Stimulated activated memory B cell treated with anti-CD40 and anti-IgM and Interleukin-4, amounts not matched to agents 10 μg/mL and 1 μg/mL and 100 μg/mL, for 72 hours (primary cell): ENCODE measurements around the gene ST8SIA5.

Experiments
- ATAC-seq: fragments of 150-1000 bp; cut with Tn5 transposase; 2 replicates; pipeline ENCODE4 v1.10.0; 2021
- H3K27ac Mint-ChIP-seq: one replicate; pipeline ENCODE4 v1.8.0; 2022; ENCODE audit warnings: mild to moderate bottlenecking, mixed read lengths
- H3K27me3 Mint-ChIP-seq: one replicate; pipeline ENCODE4 v1.8.0; 2022; ENCODE audit warnings: mixed read lengths
- H3K36me3 Mint-ChIP-seq: one replicate; pipeline ENCODE4 v1.8.0; 2022; ENCODE audit warnings: mixed read lengths
- H3K4me1 Mint-ChIP-seq: one replicate; pipeline ENCODE4 v1.8.0; 2022; ENCODE audit warnings: mixed read lengths
- H3K4me3 Mint-ChIP-seq: one replicate; pipeline ENCODE4 v1.8.0; 2022; ENCODE audit warnings: mild to moderate bottlenecking, moderate library complexity, mixed read lengths
- H3K9me3 Mint-ChIP-seq: one replicate; pipeline ENCODE4 v1.8.0; 2022; ENCODE audit warnings: mixed read lengths

The ST8SIA5 gene

DNA sequence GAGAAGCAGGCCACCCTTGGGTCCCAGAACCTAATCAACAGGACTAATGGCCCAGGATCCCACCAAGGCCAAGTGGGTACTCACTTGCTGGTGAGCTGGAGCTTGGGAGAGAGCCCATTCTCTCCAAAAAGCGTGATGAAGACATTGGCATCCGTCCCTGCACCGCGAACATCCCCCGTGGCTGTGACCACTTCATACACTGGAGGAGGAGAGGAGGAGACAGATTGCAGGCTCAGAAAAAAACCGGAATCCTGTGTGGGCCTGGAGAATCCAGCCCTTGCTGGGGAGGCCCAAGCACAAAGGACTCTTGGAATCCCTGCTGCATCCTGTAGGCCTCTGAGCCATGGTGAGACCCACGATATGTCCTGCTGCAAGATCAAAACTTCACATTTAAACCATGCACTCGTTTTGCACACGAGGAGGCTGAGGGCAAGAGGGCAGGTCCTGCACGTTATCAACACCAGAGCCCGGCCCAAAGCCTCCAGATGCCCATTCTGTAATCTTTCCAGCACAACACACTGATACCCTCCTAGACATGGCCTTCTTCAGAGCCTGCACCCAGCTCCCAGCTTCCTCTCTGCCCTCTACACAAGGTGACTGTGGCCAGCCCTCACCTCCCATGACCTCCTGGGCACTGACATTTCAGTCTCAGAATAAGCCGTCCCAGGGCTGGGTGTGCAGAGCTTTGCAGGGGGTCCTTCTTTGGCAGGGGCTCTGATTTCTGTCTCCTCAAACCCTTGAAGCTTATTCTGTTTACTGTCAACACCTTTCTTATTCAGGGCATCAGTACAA, 107.6 kb downstream of the ST8SIA5 start:
- H3K27ac Mint-ChIP-seq: no peak overlapping the region
- H3K27me3 Mint-ChIP-seq: peaks cover 15% of the 10 kb centered on the region
- no peaks in the 10 kb centered on the region for H3K36me3 Mint-ChIP-seq
- ATAC-seq: no peak
- H3K4me1 Mint-ChIP-seq: no peaks in the 10 kb centered on the region
- H3K9me3 Mint-ChIP-seq: no peaks in the 10 kb centered on the region
- no peak overlapping the region for H3K4me3 Mint-ChIP-seq

DNA sequence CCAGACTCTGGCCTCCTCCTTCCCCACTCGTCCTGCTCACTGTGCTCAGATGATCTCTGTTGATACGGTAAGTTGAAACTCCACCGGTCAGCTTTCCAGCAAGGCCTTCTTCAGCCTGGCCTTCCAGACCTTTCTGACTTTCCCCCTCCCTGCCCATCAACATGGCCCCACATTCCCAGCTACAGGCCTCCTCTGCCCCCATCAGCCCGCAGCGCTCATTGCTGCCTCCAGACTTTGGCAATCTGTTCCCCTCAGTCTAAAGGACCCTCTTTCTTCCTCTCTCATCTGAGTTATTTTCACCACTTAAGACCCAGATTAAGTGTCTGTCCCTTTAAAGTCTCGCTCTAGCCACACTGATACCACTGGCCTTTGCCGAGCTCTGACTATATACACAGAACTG, 110.4 kb downstream of the ST8SIA5 start:
- Mint-ChIP-seq H3K9me3 (no peaks in the 10 kb centered on the region), H3K4me1 (no peaks in the 10 kb centered on the region), H3K4me3 (no peak overlapping the region), H3K27ac (no peak overlapping the region), H3K27me3 (peaks cover 15% of the 10 kb centered on the region), H3K36me3 (no peaks in the 10 kb centered on the region)
- ATAC-seq: peak; percentile 7

DNA sequence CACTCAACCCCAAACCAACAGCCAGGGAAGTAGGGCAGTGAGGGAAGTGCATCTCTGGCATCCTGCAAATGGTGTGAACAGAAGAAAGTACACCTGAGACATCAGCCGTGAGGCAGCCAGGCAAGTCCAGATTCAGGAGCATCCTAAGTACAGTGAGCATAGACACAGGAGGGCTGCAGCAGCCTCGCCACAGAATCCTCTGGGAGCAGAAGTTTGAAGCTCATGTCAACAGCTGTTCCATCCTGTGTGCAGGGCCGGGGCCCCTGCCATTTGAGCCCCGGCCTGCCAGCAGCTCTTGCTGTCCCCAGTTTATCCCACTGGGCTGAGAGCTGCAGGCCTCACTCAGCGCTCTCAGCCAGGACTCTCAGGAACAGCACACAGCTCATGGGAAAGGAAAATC, 114.3 kb downstream of the ST8SIA5 start:
- Mint-ChIP-seq H3K4me3 (no peak overlapping the region), H3K4me1 (no peaks in the 10 kb centered on the region), H3K9me3 (no peaks in the 10 kb centered on the region), H3K27ac (no peak overlapping the region), H3K27me3 (peaks cover 13% of the 10 kb centered on the region), H3K36me3 (no peaks in the 10 kb centered on the region)
- ATAC-seq: no peak

DNA sequence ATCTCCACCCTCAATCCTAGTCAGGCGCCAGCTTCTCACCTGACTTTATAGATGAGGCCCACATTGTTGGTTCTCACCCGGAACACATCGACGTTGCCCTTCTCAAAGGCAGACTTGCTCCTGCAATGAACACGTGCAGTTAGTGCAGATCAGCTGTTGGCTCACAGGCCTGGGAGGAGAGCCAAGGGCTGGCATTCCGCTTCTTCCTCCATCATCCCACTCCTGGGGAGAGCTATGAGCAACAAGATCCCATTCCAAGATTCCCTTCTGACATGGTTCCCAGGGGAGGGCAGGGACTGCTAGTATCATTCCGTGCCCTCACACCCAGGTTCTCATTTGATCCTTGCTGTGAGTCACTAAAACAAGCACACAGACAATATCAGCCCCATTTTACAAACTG, 114.9 kb downstream of the ST8SIA5 start:
- Mint-ChIP-seq H3K4me3 (no peak overlapping the region), H3K27ac (no peak overlapping the region), H3K36me3 (no peaks in the 10 kb centered on the region), H3K9me3 (no peaks in the 10 kb centered on the region), H3K27me3 (peaks cover 7% of the 10 kb centered on the region), H3K4me1 (no peaks in the 10 kb centered on the region)
- no peak for ATAC-seq

DNA sequence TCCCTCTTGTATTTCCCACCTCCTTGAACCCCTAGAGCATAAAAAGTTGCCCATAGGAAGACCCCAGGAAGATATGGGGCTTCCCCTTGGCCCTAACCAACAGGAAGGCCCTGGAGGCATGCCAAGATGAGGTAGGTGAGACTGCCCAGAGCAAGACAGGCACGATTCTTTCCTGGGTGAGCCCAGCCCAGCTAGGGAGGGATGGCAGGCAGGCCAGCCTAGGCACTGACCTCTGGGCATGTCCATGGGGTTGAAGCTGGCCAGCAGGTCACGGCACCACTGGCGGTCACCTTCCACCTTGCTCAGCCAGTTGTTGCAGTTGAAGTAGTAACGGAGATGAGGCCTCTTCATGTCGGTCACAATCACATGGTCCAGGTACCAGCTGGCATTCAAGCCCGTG, 117.5 kb downstream of the ST8SIA5 start:
- no peak for ATAC-seq
- Mint-ChIP-seq H3K27ac (no peak overlapping the region), H3K4me3 (no peak overlapping the region)

DNA sequence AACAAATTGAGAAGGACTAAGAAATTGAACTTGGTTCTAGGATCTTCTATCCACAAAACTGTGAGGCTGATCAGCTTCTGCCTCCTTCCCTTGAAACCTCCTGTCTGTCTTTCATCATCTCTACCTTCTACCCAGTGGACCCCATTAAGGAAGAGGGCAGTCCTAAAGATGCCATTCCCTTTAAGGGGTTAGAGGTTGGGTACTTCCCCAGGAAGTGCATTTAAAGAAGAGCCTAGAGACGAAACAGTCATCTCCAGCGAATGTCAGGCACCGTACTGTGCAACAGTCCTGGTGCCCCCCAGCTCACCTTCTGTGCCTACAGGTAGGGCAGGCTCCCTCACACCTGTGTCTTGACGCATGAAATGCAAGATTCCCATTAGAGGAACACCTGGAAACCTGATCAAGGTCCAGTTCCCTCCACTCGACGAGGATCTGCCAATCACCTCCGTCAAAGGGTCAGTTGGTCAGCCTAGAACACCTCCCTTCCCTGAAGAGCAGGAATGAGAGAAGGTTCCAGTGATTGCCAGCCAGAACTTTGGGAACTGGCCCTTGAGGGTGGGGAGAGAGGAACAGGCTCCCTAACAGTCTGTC, 120.7 kb downstream of the ST8SIA5 start:
- H3K27ac Mint-ChIP-seq: no peak overlapping the region
- no peaks in the 10 kb centered on the region for H3K4me1 Mint-ChIP-seq
- H3K9me3 Mint-ChIP-seq: peaks cover 7% of the 10 kb centered on the region
- no peak for ATAC-seq
- no peaks in the 10 kb centered on the region for H3K27me3 Mint-ChIP-seq
- H3K36me3 Mint-ChIP-seq: no peaks in the 10 kb centered on the region
- no peak overlapping the region for H3K4me3 Mint-ChIP-seq

More for the DNA sequence above, 117.5 kb downstream of the ST8SIA5 start:
- Mint-ChIP-seq H3K9me3 (peaks cover 3% of the 10 kb centered on the region), H3K4me1 (no peaks in the 10 kb centered on the region), H3K36me3 (no peaks in the 10 kb centered on the region), H3K27me3 (no peaks in the 10 kb centered on the region)

DNA sequence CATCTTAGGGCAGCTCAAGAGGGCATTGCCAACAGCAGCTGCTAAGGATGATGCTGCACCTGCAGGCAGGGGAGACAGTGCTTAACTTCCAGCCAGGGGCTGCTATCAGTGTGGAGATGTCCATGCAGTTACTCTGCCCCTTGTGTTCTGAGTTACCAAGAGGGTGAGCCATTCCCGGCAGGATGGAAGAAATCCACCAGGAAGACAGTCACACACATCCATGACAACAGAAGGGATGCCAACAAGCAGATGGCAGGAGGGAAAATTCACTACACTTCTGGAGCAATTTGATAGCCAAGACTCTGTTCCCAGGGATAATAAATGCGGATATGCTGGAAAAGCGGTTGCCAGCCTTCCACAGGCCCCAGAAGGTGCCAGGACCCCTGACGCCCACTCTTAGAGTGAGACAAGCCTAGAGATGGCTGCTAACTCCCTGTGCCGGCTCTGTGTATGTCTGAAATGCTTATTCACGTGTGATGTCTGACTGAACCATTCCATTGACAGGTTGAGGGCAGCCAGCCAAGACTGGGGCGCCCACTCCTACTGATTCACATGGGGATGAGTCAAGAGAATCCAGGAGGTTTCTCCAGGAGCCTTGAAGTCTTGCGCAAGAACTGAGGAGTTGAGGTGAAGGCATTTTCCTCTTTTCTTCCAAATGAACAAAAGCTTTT, 124.3 kb downstream of the ST8SIA5 start:
- Mint-ChIP-seq H3K36me3 (no peaks in the 10 kb centered on the region), H3K4me3 (no peak overlapping the region), H3K9me3 (peaks cover 7% of the 10 kb centered on the region), H3K27ac (no peak overlapping the region), H3K27me3 (peaks cover under 1% of the 10 kb centered on the region), H3K4me1 (no peaks in the 10 kb centered on the region)
- ATAC-seq: no peak

DNA sequence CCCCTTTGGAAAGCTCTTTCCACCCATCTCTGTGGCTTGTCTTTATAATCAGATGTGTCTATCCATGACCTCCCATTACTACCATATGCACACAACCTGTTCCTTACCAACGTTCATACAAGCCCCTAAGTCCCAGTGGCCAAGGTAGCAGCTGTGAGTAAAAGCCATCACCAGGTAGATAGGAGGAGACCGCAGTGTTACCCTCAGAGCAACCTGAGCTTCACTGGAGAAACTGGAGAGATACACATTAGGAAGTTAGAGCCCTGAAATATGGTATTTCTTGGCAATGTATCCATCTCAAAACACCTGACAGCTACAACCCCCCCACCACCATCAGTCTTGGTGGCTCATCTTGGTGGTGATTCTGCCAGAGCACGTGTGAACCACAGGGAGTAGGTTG, 125.9 kb downstream of the ST8SIA5 start:
- no peak overlapping the region for H3K27ac Mint-ChIP-seq
- ATAC-seq: no peak
- H3K36me3 Mint-ChIP-seq: no peaks in the 10 kb centered on the region
- no peaks in the 10 kb centered on the region for H3K4me1 Mint-ChIP-seq
- no peak overlapping the region for H3K4me3 Mint-ChIP-seq
- H3K9me3 Mint-ChIP-seq: peaks cover 7% of the 10 kb centered on the region
- peaks cover 10% of the 10 kb centered on the region for H3K27me3 Mint-ChIP-seq

DNA sequence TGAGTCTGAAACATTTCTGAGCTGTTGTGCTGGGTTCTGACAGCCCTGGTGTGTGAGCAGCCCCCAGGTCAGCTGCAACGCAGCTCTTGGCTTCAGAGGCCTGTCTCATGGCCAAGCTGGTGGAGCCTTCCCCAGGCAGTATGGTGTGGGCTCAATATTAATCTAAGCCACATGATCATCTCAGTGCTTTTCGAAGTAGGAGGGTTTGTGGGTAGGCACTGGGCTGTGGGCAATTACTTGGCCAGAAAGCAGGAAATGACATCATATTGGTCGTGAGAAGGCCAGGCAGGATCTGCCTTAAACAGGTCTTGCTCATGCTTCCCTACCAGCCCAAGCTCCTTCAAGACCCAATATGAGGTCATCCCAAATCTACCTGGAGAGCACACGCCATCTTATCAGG, 126.7 kb downstream of the ST8SIA5 start:
- H3K4me1 Mint-ChIP-seq: no peaks in the 10 kb centered on the region
- peaks cover 10% of the 10 kb centered on the region for H3K27me3 Mint-ChIP-seq
- no peak overlapping the region for H3K27ac Mint-ChIP-seq
- H3K4me3 Mint-ChIP-seq: no peak overlapping the region
- H3K9me3 Mint-ChIP-seq: peaks cover 7% of the 10 kb centered on the region
- no peak for ATAC-seq
- H3K36me3 Mint-ChIP-seq: no peaks in the 10 kb centered on the region

DNA sequence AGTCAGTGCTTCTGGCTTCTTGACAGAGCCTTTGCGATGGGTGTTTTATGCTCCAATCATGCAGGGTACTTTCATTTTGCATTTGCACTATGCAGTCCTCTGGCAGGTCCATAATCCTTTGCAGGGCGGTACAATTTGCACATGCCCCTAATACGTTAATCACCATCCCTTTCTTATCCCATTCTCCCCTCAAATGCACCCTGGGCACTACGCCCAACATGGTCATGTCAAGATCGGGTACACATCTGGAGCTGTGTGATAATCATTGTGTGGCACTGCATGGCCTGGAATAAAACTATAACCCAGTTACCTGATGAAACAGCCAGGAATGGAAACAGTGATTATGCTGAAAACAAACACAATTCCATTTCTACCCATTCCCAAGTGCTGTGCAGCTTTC, 127.5 kb downstream of the ST8SIA5 start:
- Mint-ChIP-seq H3K4me1 (no peaks in the 10 kb centered on the region), H3K36me3 (no peaks in the 10 kb centered on the region), H3K4me3 (no peak overlapping the region), H3K27ac (no peak overlapping the region), H3K9me3 (peaks cover 4% of the 10 kb centered on the region), H3K27me3 (peaks cover 17% of the 10 kb centered on the region)
- no peak for ATAC-seq

DNA sequence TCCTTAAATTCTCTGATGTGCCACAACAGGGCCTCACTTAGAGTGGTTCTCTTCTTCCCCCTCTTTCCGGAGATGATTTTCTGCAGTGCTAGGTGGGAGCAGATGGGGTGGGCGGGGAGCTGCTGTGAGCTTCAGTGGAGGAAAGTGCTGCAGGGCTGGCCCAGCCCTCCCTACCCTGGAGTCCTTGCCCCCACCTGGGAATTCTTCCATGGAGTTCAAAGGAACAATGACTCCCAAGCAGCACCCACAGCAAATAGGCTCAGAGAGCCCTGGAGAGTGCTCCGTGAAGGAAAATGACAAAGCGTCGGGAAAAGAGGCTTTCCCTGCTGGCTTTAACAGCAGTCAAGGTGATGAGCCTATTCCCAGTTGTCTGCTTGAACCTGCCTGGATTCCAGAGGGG, 128.6 kb downstream of the ST8SIA5 start:
- H3K36me3 Mint-ChIP-seq: no peaks in the 10 kb centered on the region
- peaks cover under 1% of the 10 kb centered on the region for H3K9me3 Mint-ChIP-seq
- ATAC-seq: no peak
- H3K27ac Mint-ChIP-seq: no peak overlapping the region
- no peak overlapping the region for H3K4me3 Mint-ChIP-seq
- no peaks in the 10 kb centered on the region for H3K4me1 Mint-ChIP-seq
- H3K27me3 Mint-ChIP-seq: peaks cover 20% of the 10 kb centered on the region

DNA sequence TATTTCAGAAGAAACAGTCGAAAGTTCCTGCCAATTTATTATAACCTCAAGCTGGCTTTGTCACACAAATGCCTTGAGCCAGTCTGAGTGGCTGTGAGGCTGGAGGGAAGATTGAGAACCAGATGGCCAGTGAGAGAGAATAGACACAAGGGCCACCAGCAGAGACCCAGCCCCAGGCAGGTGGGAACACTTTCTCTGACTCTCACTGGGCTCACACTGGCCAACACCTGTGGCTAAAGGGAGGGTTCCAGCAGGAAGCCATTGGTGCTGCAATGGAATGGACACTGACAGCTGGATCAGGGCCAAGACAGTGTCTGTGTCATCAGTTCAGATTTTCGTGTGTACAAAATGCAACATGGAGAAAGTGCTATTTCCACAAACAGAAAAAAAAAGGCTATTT, 129.7 kb downstream of the ST8SIA5 start:
- no peak overlapping the region for H3K4me3 Mint-ChIP-seq
- H3K27me3 Mint-ChIP-seq: peaks cover 20% of the 10 kb centered on the region
- no peaks in the 10 kb centered on the region for H3K4me1 Mint-ChIP-seq
- no peaks in the 10 kb centered on the region for H3K9me3 Mint-ChIP-seq
- no peak overlapping the region for H3K27ac Mint-ChIP-seq
- ATAC-seq: no peak
- H3K36me3 Mint-ChIP-seq: no peaks in the 10 kb centered on the region

DNA sequence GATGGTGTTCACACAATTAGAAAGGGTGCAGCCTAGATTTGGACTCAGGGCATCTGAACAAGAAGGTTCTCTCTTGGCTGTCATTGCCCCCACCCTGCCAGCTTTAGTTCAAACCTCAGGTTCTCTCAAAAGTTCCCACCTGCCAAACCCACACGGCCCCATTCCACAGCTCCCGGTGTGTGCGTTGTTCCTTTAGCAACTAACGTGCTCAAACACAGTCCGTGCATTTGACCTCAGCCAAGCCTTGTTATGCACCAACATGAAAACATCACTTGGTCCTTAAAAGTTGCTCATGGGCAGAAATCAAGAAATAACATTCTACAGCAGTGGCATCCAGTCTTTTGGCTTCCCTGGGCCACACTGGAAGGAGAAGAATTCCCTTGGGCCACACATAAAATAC, 131.8 kb downstream of the ST8SIA5 start:
- no peak overlapping the region for H3K4me3 Mint-ChIP-seq
- no peaks in the 10 kb centered on the region for H3K36me3 Mint-ChIP-seq
- H3K27ac Mint-ChIP-seq: no peak overlapping the region
- H3K4me1 Mint-ChIP-seq: no peaks in the 10 kb centered on the region
- H3K27me3 Mint-ChIP-seq: peaks cover 29% of the 10 kb centered on the region
- no peaks in the 10 kb centered on the region for H3K9me3 Mint-ChIP-seq
- no peak for ATAC-seq

DNA sequence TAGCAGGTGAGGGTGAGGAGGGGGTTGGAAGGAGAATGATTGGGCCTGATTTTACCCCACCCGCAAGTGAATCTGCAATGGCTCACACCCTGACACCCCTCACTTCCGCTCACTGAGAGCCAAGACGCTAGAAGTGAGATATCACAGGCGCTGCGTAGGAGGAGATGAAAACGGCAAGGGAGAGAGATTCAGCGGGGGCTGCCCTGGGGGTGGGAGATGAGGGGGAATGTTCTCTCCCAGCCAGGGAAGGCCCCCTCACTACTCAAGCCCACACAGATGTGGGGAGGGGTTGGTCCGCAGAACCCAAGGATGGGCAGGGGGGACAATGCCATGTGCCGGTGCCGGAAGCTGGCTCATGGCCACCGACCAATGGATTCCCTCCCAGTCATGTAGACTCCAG, 132.7 kb downstream of the ST8SIA5 start:
- Mint-ChIP-seq H3K9me3 (no peaks in the 10 kb centered on the region), H3K27ac (no peak overlapping the region), H3K4me3 (no peak overlapping the region), H3K36me3 (no peaks in the 10 kb centered on the region), H3K27me3 (peaks cover 32% of the 10 kb centered on the region), H3K4me1 (no peaks in the 10 kb centered on the region)
- no peak for ATAC-seq

DNA sequence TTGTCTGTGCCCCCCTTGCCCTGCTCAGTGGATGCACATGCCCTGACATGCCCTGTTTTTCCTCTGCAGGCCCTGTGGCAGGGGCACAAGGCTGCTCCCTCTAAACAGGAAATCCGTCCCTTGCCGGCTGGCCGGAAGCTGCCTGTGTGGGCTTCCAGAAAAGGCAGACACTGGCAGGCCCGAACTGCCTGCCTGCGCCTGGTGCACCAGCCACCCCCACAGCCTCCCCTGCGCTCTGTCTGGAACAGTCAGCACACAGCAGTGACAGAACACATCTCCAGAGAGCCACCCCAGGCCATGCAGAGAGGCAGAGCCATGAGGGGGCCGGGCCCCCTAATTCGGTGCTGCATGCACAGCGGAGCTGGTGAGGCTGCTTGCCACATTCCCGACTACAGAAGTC, 133.3 kb downstream of the ST8SIA5 start:
- Mint-ChIP-seq H3K9me3 (no peaks in the 10 kb centered on the region), H3K36me3 (no peaks in the 10 kb centered on the region), H3K4me3 (no peak overlapping the region), H3K27me3 (peaks cover 32% of the 10 kb centered on the region), H3K4me1 (no peaks in the 10 kb centered on the region), H3K27ac (no peak overlapping the region)
- ATAC-seq: no peak

DNA sequence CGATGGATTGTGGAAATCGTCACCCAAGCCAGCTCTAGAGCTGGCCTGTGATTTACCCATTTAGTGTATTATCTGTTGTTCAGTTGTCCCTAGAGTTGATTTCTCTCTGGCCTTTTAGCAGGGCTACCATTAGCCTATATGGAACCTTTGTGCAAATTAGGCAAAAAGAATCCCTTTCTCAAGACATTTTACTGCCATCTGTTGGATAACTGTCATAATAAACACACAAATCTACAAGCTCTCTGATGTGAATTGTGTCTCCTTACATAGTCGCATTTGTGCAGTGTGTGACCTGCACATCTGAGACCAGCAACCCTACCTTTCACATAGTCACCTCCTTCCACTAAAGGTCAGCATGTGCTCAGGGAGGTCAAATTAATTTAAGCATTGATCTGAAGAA, 133.9 kb downstream of the ST8SIA5 start:
- Mint-ChIP-seq H3K4me3 (no peak overlapping the region), H3K9me3 (no peaks in the 10 kb centered on the region), H3K27ac (no peak overlapping the region), H3K27me3 (peaks cover 32% of the 10 kb centered on the region), H3K4me1 (no peaks in the 10 kb centered on the region), H3K36me3 (no peaks in the 10 kb centered on the region)
- no peak for ATAC-seq
